Sigmoid colon (tissue), 7 donors: ENCODE results near the gene LAMA1. TPM values are rescaled to one million over a fixed set of nuclear protein-coding genes. Genes with fewer than 3 reads are reported as not detected.
"Not testable (repeated sequence)": the region's sequence is repeated elsewhere in the genome, so short reads cannot be mapped to it uniquely, and the experiment has no call there.

Experiments
- DNase-seq: peaks from one replicate; pipeline ENCODE4 v3.0.0-alpha.2; 2019
- H3K27ac ChIP-seq, 4 donors: fragments of 200-600 bp; sonication (generic); one replicate each; pipeline ENCODE4 v1.5.1; 2016 to 2019; ENCODE audit warnings: mild to moderate bottlenecking in 1 of 4
- H3K27me3 ChIP-seq, 3 donors: fragments of 200-600 bp; sonication (generic); one replicate each; pipeline ENCODE4 v1.5.1; 2019; ENCODE audit warnings: mild to moderate bottlenecking in 1 of 3
- H3K36me3 ChIP-seq, 4 donors: fragments of 200-600 bp; sonication (generic); one replicate each; pipeline ENCODE4 v1.5.1; 2016 to 2019
- H3K4me1 ChIP-seq, 4 donors: fragments of 200-600 bp; sonication (generic); one replicate each; pipeline ENCODE4 v1.5.1; 2017 to 2019
- H3K4me3 ChIP-seq, 4 donors: fragments of 200-600 bp; sonication (generic); one replicate each; pipeline ENCODE4 v1.5.1; 2017 to 2019; ENCODE audit warnings: mild to moderate bottlenecking in 2 of 4, moderate library complexity in 1 of 4
- H3K9me3 ChIP-seq, 4 donors: fragments of 200-600 bp in 3 of 4; sonication (generic) in 3 of 4; one replicate each; pipeline versions ENCODE4 v1.5.1 to v1.6.1; 2013 to 2019
- EP300 ChIP-seq, 4 donors: sonication (generic); formaldehyde crosslinking; IDR thresholded peaks; one replicate each; pipeline ENCODE4 v1.6.1; 2017; ENCODE audit warnings: antibody characterized with exemption in 4 of 4
- POLR2A ChIP-seq, 2 donors: fragments of 450-650 bp; IDR thresholded peaks; one replicate each; pipeline ENCODE4 v1.6.1; 2016; ENCODE audit warnings: antibody characterized with exemption in 2 of 2, mild to moderate bottlenecking in 2 of 2, moderate library complexity in 2 of 2
- POLR2AphosphoS5 ChIP-seq, 4 donors: sonication (generic); formaldehyde crosslinking; IDR thresholded peaks; one replicate each; pipeline ENCODE4 v1.6.1; 2017; ENCODE audit warnings: antibody characterized with exemption in 4 of 4
- WGBS, 2 donors: extraction: QIAGEN DNeasy Blood & Tissue Kit; methylation state at CpG; one replicate each; pipeline ENCODE4 v1.1.7; 2013; 5-methylcytosine and 5-hydroxymethylcytosine counted together
- intact Hi-C: fragments of 100-400 bp; cut with DNase I; formaldehyde crosslinking; loops from one replicate; pipeline ENCODE4 v1.15.1; 2023
- polyA plus RNA-seq, 3 donors: library from polyadenylated mRNA; stranded (reverse); fragments of 200-250 nt; gene quantifications; one replicate each; pipeline ENCODE4 v1.2.3, GENCODE V29; 2013
- total RNA-seq, 4 donors: library from RNA; depleted of rRNA; stranded (reverse); fragments of >200 nt; gene quantifications; one replicate each; pipeline ENCODE4 v1.1.0, GENCODE V29; 2016
- TF ChIP-seq, protein P1 (sequence below), 4 experiments: fragments of 450-650 bp in 3 of 4; fragments of 200-600 bp in 1 of 4; IDR thresholded peaks; one replicate each; pipeline ENCODE4 v1.5.1; 2016 to 2019; ENCODE audit warnings: antibody characterized with exemption in 4 of 4, mild to moderate bottlenecking in 3 of 4, moderate library complexity in 2 of 4
- donor health status: healthy with polysubstance abuse.
- donor health status: Bipolar disorder and iron deficiency.
- donor health status: healthy.

Gene LAMA1
- total and polyA plus RNA-seq, 7 donors = 0.27 to 19.2 (median 1.4) TPM

DNA sequence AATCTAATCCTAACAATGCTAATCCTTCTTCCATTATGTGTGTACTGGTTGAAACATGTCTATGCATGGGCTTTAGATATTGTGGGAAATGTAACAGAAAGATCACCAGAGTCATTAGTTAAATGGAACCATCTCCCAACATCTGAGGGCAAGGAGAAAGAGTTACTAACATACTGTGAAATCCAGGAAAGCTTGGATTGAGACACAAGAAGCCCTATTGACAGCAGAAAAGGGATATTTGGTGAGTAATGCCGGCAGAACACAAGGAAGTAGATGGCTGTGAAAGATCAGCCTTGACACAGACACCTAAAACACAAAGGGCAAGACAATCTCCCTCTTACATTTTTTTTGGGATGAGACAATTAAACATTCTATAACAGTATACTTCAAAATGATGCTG is 28.5 kb upstream of the LAMA1 start:
- intact Hi-C loops = no loop called here
- Histone ChIP-seq H3K27ac (no peak overlapping the region), H3K27me3 (no peaks in the 10 kb centered on the region), H3K9me3 (no peaks in the 10 kb centered on the region), H3K36me3 (no peaks in the 10 kb centered on the region), H3K4me1 (no peaks in the 10 kb centered on the region), H3K4me3 (no peak overlapping the region)
- DNase-seq = no peak
- TF ChIP-seq, protein P1, sequence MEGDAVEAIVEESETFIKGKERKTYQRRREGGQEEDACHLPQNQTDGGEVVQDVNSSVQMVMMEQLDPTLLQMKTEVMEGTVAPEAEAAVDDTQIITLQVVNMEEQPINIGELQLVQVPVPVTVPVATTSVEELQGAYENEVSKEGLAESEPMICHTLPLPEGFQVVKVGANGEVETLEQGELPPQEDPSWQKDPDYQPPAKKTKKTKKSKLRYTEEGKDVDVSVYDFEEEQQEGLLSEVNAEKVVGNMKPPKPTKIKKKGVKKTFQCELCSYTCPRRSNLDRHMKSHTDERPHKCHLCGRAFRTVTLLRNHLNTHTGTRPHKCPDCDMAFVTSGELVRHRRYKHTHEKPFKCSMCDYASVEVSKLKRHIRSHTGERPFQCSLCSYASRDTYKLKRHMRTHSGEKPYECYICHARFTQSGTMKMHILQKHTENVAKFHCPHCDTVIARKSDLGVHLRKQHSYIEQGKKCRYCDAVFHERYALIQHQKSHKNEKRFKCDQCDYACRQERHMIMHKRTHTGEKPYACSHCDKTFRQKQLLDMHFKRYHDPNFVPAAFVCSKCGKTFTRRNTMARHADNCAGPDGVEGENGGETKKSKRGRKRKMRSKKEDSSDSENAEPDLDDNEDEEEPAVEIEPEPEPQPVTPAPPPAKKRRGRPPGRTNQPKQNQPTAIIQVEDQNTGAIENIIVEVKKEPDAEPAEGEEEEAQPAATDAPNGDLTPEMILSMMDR (IDR thresholded peaks at IDR 0.05) = no peak
- TF ChIP-seq EP300 (IDR thresholded peaks at IDR 0.05) (no peak), POLR2A (IDR thresholded peaks at IDR 0.05) (no peak), POLR2AphosphoS5 (IDR thresholded peaks at IDR 0.05) (no peak)
- WGBS, 2 donors = 94 to 97% methylated on average over 1 of the region's 1 CpG

DNA sequence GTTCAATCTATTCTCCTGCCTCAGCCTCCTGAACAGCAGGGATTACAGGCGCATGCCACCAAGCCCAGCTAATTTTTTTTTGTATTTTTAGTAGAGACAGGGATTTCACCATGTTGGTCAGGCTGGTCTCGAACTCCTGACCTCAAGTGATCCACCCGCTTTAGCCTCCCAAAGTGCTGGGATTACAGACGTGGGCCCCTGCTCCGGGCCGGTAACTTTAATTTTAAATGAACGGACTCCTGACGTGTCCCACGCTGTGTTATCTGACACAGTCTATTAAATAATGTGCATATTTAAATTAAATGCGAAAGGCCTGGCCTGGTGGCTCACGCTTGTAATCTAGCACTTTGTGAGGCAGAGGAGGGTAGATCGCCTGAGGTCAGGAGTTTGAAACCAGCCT is 27.3 kb upstream of the LAMA1 start:
- intact Hi-C loops, H3K27ac ChIP-seq, H3K4me1 ChIP-seq, H3K9me3 ChIP-seq, H3K36me3 ChIP-seq, H3K4me3 ChIP-seq, H3K27me3 ChIP-seq: not testable (repeated sequence)
- DNase-seq = peak; percentile 25
- WGBS, 2 donors = 93 to 94% methylated on average over 12 of the region's 12 CpGs

DNA sequence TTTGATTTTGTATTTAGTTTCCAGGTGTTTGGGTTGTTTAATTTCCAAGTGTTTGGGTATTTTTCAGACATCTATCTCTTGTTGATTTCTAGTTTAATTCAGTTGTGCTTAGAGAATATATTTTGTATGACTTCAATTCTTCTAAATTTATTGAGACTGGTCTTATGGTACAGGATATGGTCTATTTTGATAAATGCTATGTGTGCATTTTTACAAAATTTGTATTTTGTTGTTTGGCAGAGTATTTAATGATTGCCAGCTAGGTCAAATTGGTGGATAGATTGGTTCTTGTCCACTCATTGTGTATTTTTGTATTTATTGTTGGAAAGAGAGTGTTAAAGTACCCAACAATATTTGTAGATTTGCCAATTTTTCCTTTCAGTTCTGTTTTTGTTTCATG is 23.7 kb upstream of the LAMA1 start:
- intact Hi-C loops = no loop called here
- Histone ChIP-seq H3K9me3 (no peaks in the 10 kb centered on the region), H3K36me3 (no peaks in the 10 kb centered on the region), H3K4me1 (no peaks in the 10 kb centered on the region), H3K27me3 (no peaks in the 10 kb centered on the region), H3K4me3 (no peak overlapping the region), H3K27ac (no peak overlapping the region)
- DNase-seq = no peak
- TF ChIP-seq POLR2AphosphoS5 (IDR thresholded peaks at IDR 0.05) (no peak), POLR2A (IDR thresholded peaks at IDR 0.05) (no peak), EP300 (IDR thresholded peaks at IDR 0.05) (no peak)
- TF ChIP-seq, protein P1 (IDR thresholded peaks at IDR 0.05) = no peak

DNA sequence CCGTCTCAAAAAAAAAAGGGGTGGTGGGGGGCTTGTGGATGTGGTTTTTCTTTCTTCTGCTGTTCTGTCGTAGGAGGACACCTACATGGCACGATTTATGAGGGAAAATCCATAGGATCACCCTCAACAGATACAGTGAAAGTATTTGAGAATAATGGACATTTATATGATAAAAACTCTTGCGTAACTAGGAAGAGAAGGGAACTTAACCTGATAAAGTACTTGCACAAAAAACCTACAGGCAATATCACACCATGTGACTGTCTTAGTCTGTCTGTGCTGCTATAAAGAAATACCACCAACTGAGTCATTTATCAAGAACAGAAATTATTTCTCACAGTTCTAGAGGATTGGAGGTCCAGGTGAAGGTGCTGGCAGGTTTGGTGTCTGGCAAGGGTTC is 21.8 kb upstream of the LAMA1 start:
- H3K4me3 ChIP-seq = no peak overlapping the region
- intact Hi-C loops = no loop called here
- no peaks in the 10 kb centered on the region for H3K9me3 ChIP-seq
- no peak for DNase-seq
- WGBS, 2 donors = 88 to 94% methylated on average over 4 of the region's 4 CpGs
- TF ChIP-seq EP300 (IDR thresholded peaks at IDR 0.05) = no peak
- no peak for TF ChIP-seq POLR2AphosphoS5 (IDR thresholded peaks at IDR 0.05)
- no peak for TF ChIP-seq POLR2A (IDR thresholded peaks at IDR 0.05)
- TF ChIP-seq, protein P1 (IDR thresholded peaks at IDR 0.05) = no peak
- no peaks in the 10 kb centered on the region for H3K27me3 ChIP-seq
- H3K27ac ChIP-seq = no peak overlapping the region
- no peaks in the 10 kb centered on the region for H3K4me1 ChIP-seq
- no peaks in the 10 kb centered on the region for H3K36me3 ChIP-seq

DNA sequence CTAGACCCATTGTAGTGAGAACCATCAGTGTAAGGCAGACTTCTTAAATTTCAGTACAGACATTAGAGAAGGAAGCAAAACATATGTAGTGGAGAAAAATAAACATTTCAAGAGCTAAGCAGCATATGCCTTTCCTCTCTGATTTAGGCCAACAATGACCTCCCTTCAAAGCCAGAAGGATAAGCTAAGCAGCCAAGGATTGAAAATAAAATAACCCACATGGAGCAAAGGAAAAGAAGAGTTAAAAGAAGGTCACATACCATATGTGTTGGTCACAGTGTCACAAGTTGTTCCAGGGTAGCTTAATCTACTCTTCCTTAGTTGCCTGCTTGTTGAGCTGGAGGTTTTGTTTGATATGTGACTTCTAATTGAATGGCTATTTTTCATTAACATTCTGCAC is 15.6 kb upstream of the LAMA1 start:
- intact Hi-C loops = no loop called here
- H3K9me3 ChIP-seq = no peaks in the 10 kb centered on the region
- no peaks in the 10 kb centered on the region for H3K36me3 ChIP-seq
- H3K27ac ChIP-seq = no peak overlapping the region
- no peak overlapping the region for H3K4me3 ChIP-seq
- no peaks in the 10 kb centered on the region for H3K4me1 ChIP-seq
- TF ChIP-seq POLR2AphosphoS5 (IDR thresholded peaks at IDR 0.05) (no peak), EP300 (IDR thresholded peaks at IDR 0.05) (no peak), POLR2A (IDR thresholded peaks at IDR 0.05) (no peak)
- TF ChIP-seq, protein P1 (IDR thresholded peaks at IDR 0.05) = no peak
- DNase-seq = peak; percentile 7
- H3K27me3 ChIP-seq = no peaks in the 10 kb centered on the region
